ENCODE results near the gene BRMS1.
"Not testable (repeated sequence)": the region's sequence is repeated elsewhere in the genome, so short reads cannot be mapped to it uniquely, and the experiment has no call there.

The BRMS1 gene

DNA sequence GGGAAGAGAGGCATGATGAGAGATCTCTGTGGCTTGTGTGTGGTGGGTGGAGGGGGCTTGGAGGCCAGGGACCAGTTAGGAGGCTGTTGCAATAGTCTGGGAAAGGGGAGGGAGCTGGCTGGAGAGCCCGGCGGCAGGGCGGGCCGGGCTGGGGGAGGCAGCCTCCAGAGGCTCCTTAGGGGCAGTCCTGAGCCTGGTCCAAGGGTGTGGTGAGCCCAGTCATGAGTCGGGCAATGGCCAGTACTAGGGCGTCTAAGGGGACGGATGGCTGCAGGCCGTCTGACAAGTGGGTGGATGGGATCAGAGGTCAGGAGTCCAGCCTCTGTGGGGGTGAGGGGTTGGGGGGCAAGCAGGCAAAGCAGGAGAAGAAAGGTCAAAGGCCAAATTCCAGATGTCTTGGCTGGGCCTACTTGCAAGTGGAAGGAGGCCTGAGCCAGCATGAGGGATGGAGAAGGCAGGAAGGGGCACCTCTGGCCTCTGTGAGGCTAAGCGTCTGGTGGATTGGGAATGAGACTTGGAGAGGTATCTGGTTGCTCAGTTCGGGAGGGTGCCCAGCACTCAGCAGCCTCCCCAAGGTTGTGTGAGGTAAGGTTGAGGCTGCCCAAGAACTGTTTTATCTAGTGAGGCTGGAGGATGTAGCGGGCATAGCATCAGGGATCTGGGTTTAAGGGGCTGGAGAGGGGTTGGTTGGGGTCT, 22.0 kb downstream of the BRMS1 start:
- no peak for DNase-seq

DNA sequence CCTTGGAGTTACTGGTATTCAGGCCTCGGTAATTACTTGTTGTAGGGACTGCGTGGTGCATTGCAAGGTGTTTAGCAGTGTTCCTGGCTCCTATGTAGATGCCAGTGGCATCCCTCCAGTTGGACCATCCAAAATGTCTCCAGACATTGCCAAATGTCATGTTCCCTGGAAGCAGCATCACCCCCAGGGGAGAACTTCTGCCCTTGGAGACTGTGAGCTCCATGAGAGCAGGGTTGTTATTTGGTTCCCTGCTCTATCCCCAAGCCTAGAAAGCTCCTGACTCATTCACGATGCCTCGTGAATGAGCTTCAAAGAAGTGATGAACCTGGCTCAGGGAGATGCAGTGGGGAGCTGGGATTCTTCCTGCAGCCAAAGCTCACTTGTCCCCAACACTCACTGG, 23.3 kb downstream of the BRMS1 start:
- DNase-seq = no peak

DNA sequence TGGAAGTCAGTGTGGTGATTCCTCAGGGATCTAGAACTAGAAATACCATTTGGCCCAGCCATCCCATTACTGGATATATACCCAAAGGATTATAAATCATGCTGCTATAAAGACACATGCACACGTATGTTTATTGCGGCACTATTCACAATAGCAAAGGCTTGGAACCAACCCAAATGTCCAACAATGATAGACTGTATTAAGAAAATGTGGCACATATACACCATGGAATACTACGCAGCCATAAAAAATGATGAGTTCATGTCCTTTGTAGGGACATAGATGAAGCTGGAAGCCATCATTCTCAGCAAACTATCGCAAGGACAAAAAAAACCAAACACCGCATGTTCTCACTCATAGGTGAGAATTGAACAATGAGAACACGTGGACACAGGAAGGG, 24.2 kb downstream of the BRMS1 start:
- not testable (repeated sequence) for DNase-seq

DNA sequence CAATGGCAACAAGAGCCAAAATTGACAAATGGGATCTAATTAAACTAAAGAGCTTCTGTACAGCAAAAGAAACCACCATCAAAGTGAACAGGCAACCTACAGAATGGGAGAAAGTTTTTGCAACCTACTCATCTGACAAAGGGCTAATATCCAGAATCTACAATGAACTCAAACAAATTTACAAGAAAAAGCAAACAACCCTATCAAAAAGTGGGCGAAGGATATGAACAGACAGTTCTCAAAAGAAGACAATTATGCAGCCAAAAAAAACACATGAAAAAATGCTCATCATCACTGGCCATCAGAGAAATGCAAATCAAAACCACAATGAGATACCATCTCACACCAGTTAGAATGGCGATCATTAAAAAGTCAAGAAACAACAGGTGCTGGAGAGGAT, 24.6 kb downstream of the BRMS1 start:
- not testable (repeated sequence) for DNase-seq

DNA sequence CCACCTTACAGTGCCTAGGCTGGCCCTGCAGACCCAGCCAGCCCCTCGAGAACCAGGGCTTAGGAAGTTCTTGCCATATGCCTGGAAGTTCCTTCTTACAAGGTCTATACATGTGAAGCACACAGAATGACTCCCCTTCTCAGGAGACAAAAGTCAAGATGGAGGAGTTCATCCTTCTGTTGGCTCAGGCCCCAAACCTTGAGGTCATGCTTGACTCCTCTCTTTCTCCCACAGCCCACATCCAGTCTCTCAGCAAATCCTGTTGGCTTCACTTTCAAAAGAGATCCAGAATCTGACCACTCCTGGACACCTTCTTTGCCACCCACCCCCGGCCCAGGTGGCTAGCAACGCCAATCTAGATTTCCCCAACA, 26.3 kb downstream of the BRMS1 start:
- no peak for DNase-seq

DNA sequence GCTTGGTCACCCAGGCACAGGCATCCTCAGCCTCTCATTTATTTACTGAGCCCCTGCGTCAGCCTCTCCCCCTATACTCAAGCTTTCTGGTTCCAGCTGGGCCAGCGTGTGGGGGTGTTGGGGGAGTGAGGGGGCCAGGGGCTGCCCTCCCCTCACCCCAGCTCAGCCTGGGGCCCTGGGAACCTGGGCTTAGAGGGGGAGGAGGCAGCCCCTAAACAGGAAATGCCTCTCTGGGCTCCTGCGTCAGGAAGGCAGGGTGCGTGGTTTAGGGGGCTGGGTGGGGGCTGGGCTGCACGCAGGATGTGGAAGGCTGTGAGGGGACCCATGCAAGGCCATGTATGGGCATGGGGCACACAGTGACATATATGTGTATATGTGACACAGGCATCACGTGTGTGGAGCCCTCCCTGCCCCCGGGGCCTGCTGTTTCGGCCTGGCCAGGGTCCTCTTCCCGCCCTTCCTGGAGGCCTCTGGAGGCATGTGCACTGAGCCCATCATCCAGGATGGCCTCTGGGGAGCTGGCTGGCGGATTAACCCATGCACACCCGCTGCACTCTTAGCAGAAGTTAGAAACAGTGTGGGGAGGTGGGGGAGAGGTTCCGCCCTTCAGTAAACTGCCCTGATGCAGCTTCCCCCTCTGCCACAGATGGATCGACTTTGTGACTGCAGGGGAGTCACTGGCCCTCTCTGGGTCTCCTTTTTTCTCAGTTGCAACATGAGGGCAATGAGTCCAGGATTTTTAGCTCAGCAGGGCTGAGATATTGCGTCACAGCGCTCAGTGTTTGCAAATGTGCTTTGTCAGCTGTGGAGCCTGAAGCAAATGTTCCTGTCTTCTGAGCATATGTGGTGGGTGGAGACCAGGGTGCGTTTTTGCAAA, 26.9 kb downstream of the BRMS1 start:
- DNase-seq = peak; percentile 95 to 97

DNA sequence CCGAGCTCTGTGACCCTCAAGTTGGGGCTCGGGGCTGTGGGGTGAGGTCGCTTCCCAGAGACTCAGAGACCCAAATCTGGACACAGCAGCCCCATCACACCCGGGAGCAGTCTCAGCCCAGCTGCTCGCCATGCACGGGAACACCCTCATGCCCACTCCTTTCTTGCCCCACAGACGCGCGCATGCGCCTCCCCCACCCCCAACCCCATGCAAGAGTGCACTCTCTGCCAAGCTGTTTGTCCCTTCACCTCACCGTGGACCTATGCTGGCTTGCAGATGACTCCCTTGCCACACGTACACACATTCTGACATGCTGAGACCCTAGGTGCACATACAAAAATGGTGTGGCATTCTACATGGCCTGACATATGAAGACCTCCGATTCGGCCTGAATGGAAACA, 27.6 kb downstream of the BRMS1 start:
- DNase-seq = peak; percentile 28 to 69

DNA sequence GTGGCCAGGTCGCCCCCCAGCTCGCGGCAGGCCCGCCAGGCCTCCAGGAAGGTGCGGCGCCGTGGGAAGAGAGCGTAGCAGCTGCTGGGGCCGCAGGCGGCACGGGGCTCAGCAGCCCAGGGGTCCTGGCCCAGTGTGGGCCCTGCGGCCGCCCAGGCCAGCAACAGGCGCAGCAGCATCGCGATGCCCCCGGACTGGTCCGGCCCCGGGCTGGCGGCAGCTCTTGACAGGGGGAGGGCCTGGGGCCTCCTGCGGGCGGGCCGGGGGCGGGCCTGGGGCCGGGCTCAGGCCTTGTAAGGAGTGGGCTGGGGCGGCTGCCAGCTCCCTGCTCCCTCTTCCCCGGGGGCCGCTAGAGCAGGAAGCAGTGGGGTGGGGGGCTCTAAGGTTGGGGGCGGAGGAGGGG, 28.1 kb downstream of the BRMS1 start, which contains the start of gene CD248:
TSS of gene CD248 (minus strand) at position 196 of the 403 bp plus-strand sequence. CDS start at position 179, 17 bp downstream.
- DNase-seq = no peak

DNA sequence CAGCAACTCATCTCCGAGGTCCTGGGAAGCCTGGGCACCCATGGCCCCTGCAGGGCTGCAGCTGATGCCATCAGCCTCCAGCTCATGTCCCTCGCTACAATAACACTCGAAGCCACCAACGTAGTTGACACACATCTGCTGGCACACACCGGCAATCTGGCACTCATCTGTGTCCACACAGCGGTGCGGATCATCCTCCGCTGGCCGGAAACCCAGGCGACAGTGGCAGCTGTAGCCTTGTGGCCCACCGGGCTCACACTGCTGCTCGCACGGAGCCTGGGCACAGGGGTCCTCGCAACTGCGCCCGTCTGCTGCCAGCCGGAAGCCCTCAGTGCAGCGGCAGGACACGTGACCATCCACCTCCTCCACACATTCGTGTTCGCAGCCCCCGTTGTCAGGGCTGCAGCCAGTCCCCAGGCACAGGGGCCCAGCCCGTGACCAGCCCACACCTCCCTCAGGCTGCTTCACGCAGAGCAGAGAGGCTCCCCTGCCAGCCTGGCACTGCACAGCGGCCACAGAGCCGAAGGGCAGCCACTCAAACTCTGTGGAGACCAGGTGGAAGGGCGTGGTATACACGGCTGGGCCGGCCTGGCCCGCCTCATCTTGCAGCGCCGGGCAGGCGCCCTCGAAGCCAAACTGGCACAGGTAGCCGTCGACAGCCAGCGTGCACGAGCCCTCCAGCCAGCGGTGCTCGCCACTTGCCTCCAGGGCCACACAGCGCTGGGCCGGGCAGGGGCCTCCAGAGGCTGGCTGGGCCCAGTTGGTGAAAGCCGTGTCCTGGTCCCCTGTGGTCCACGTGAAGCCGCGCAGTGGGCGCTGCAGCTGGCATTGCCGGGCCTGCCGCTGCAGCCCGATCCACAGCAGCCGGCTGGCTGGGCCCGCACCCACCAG, 28.7 kb downstream of the BRMS1 start:
- DNase-seq = no peak

DNA sequence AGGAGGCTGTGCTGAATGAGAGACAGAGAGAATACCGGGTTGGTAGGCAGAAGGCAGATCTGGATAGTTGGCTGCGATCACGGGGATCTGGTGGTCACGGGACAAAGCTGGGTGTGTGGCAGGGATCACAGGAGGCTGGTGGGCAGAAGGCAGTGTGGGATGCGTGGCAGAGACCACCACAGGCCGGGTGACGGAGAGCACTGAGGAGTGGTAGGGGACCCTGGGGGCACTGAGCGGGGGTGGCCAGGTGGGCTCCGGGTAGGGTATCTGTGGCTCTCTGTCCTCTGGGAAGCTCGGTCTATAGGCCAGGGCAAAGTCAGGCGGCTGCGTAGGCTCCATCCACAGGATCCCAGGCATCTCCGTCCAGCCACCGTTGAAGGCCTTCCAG, 29.4 kb downstream of the BRMS1 start:
- DNase-seq = no peak

DNA sequence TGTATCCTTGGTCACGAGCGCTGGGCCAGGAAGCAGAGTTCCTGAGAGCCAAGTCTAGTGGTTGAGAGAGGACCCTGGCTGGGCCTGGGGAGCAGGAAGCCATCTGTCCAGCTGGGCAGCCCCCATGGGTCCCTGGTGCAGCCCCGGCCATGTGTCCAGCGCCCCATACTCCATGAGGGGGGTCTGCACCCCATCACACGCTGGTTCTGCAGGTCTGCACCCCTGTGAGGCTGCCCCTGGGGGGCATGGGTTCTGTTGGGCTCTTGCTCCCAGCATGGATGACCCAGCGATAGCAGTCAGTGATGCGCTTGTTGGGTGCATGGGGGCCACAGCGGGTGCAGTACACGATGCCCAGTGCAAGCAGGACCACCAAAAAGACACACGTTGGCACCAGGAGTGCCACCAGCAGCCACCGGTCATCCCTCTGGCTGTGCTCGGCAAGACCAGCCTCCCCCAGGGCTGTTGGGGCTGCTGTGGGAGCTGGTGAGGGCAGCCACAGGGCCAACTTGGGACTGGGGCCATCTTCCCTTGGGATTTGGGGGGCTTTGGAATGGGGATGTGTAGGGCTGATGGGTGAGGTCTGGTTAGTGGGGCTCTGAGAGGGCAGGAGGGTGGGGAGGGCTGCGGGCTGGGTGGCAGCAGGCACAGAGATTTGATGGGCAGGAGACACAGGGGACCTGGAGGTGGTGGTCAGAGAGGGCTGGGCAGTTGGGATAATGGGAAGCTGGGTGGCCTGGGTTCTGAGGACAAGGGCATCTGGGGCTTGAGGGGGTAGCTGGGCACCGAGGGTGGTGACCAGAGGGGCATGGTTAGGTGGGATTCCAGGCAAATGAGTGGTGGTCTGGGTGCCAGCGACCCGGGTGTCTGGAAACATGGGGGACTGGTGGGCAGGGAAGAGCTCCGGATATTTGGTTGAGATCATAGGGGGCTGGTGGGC, 30.1 kb downstream of the BRMS1 start:
- no peak for DNase-seq

DNA sequence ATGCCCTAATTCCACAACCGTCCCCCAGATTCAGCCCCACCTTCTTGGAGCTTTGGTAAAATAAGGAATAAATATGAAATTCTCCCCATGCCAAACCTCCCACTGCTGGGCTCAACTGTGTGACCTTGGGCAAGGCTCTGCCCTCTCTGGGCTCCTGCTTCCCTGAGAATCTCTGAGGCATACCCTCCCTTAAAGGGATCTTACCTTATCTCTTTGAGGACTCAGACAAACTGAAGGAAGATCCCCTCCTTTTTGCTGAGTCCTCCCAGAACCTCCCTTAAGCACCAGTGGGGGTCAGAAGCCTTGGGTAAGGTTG, 30.8 kb downstream of the BRMS1 start:
- DNase-seq = no peak

DNA sequence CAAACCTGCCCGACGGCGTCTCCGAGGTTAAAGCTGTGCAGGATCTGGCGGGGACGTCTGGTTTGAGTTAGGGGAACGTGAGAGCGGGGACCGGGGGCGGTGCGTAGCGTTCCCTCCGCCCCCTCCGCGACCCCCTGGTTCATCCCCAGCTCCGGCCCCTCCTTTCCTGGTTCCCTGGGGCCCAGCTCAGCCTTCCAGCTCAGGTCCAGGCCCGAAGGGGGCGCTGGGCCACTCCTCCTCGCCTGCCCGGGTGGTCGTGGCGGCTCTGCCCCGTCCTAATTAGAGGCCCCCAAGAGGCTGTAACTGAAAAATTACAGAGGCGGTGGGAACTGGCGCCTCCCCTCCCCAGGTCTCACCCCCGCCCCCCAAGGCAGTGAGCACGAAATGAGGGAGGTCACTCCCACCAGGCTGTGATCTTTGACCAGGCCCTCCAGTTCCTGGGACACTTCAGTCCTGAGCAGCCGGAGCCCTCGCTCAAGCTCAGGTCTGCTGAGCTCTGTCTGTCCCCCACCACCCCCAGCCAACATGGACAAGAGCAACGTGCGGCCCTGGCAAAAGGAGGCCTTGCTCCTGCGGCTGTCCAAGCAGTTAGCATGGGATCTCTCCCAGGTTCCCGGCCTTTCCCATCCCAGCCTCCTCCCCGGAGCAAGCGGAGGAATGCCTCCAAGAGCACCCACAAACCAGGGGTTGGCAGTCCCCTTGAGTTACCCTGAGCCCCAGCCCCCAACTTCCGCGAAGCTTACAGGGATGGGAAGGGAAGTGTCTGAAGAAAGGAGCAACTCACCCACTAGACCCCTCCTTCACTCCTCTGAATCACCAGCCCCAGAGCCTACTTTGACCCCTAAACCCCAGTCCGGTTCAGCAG, 31.4 kb downstream of the BRMS1 start:
- no peak for DNase-seq

DNA sequence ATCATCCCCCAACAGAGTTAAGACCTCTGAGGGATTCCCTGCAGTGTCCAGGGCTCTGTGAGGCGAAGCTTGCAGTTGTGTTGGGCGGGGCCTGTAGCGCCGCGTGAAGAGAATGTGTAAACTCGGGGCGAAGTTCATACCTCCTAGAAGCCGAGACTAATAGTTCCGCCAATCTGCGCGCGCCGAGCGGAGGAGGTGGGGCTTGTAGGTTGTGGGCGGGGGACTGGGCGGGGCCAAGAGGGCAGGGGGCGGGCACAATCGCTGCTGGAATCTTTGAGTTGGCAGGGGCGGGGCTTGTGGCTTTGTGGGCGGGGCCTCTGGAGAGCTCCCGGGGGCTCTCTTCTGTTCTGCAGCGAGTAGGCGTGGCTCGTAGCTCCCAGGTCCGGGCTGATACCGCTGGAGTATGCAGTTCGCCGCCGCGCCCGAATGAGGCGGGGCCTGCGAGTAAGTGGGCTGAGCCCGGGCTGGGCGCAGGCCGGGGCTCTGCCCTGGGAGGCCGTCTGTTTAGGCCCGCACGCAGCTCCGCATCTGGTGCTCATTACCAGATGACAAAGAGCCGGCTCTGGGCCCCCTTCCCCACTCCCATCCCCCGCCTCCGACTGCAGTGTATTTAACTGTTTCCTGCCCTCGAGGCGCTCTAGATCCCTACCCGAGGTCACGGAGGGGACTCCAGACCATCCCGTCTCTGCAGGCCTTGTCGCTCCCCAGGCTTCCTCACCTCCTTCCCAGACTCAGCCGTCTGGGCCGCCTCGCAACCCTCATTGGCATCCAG, 32.2 kb downstream of the BRMS1 start:
- DNase-seq = peak; percentile 98 to 99

DNA sequence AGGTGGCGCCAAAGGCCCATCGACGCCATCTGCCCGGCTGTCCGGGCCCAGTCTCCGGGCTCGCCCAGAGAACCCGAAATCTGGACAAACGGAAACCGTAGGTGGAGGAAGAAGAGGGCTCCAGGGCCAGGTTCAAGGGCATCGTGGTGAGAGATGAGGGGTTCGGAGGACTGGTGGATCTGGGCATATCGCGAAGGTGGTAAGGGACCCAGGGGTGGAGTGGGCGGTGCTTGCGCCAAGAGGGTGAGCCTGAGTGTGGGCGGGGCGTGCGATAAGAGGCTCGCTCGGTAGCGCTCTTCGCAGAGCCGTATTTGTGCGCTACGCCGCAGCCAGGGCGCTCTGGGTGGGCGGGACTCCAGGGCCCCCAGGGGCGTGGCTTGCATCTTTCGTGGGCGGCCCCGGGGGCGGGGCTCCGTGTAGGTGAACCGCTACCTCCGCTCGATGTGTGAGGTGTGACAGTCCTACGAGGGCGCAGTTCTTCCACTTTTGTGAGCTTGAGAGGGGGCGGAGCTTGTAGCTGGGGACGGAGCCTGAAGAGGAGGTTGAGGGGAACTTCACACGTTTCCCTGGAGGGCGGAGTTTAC, 32.8 kb downstream of the BRMS1 start:
- DNase-seq = peak; percentile 83 to 96

DNA sequence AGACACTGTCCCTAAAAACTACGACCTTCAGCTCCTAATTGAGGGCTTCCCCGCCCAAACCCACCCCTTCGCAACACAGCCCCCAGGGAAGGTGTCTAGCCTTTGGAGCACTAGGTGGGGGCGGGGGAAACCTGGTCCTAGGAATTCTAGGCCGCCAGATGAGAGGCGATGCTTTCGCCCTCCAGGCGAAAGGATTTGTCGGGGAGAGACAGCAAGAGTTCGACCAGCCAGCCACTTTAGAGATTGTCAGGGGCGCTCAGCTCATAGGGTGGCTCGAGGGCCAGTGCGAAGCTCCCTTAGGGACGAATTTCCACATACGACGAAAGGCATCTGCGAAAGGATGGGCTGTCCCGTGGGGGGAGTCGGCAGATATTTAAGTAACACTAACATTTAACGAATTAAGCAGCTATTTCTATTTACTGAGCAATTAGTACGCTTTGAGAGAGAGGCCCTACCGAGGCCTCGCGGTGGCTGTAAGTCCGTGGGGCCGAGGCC, 33.4 kb downstream of the BRMS1 start:
- no peak for DNase-seq

DNA sequence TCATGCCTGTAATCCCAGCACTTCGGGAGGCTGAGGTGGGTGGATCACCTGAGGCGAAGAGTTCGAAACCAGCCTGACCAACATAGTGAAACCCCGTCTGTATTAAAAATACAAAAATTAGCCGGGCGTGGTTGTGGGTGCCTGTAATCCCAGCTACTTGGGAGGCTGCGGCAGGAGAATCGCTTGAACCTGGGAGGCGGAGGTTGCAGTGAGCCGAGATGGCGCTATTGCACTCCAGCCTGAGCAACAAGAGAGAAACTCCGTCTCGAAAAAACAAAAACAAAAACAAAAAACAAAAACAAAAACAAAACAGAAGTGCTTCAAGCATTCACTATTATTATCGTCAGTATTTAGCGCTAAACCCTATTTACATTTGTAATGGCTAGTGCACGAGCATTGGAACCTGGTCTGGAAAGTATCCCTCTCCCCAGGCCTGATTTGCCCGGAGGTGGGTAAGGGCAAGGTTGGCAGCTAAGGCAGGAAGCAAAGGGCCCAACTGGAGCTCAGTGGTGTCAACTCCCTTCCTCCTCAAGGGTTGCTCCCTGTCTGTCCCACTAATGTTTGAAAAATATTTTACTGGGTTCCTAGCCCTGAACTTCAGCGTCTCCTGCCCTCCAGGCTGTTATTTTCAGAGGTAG, 34.0 kb downstream of the BRMS1 start:
- not testable (repeated sequence) for DNase-seq

DNA sequence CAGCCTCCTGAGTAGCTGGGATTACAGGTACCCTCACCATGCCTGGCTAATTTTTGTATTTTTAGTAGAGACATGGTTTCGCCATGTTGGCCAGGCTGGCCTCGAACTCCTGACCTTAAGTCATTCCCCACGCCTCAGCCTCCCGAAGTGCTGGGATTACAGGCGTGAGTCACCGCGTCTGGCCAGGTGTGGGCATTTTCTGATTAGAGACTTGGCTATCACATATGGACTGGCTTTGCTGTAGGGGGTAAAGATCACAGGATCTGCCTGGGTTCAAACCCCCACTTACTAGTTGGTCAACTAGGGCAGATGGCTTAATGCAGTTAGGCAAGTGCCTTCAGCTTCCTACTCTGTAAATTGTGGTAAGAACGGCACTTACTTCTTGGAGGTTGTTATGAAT, 34.6 kb downstream of the BRMS1 start:
- no peak for DNase-seq

DNA sequence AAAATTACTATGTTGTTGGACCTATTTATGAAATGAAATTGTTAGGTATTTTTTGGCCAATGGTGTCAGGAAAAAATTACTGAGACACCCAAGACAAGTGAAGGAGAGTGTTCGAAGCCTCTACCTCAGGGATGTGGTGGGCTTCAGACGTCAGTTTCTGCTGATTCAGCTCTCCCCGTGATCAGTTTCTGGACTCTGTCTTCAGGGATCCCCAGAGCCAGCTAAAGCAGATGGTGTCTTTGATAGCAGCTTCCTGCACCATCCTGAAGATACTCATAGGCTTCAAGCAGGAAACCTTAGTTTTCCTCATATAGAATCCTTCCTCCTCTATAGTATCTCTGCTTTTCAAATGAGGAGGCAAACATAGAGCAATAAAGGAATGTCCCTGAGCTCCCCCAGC, 35.4 kb downstream of the BRMS1 start:
- DNase-seq = no peak
